ENCODE measurements around the gene ZNF385B. TPM values are rescaled to one million over a fixed set of nuclear protein-coding genes. Genes with fewer than 3 reads are reported as not detected.

ZNF385B gene
- total RNA-seq, 1 donor: 1.1 TPM

DNA sequence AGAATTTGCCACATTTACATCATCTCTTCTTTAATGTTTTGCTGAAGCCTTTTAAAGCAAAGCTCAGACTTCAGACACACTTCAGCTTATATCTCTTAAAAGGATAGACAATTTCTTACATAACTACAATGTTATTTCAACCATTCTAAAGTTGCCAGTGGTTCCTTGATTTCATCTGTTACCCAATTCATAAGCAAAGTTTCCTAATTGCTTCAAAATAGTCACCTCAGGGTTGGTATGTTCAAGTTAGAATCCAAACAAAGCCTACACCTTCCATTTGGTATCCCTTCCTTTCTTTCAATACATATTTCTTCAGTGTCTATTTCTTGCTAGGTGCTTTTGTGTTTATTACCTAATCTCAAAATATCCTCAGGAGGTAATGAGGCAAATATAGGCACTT is 60.6 kb downstream of the ZNF385B start:
- H3K27me3 ChIP-seq (ENCODE audit: insufficient read depth, low read length): peaks cover 20% of the 10 kb centered on the region
- no peaks in the 10 kb centered on the region for H3K79me2 ChIP-seq (ENCODE audit: insufficient read depth, low read length)
- H3K9me3 ChIP-seq (ENCODE audit: low read depth, low read length): no peaks in the 10 kb centered on the region
- H4K20me1 ChIP-seq (ENCODE audit: insufficient read depth, low read length): no peaks in the 10 kb centered on the region
- no peaks in the 10 kb centered on the region for H3K36me3 ChIP-seq (ENCODE audit: insufficient read depth, low read length)
- H3K4me2 ChIP-seq (ENCODE audit: insufficient read depth, low read length): no peak overlapping the region
- no peak for TF ChIP-seq CTCF (IDR thresholded peaks at IDR 0.05; ENCODE audit: extremely low read depth, low read depth, low read length)
- no peak for DNase-seq (ENCODE audit: insufficient read length, low spot score, missing footprints)
- no peak overlapping the region for H2AFZ ChIP-seq (ENCODE audit: low read length)
- no peaks in the 10 kb centered on the region for H3K4me1 ChIP-seq (ENCODE audit: insufficient read depth, low read length)
- no peak overlapping the region for H3K4me3 ChIP-seq (ENCODE audit: insufficient read depth, low read length)
- no peak overlapping the region for H3K27ac ChIP-seq (ENCODE audit: low read depth, low read length)

DNA sequence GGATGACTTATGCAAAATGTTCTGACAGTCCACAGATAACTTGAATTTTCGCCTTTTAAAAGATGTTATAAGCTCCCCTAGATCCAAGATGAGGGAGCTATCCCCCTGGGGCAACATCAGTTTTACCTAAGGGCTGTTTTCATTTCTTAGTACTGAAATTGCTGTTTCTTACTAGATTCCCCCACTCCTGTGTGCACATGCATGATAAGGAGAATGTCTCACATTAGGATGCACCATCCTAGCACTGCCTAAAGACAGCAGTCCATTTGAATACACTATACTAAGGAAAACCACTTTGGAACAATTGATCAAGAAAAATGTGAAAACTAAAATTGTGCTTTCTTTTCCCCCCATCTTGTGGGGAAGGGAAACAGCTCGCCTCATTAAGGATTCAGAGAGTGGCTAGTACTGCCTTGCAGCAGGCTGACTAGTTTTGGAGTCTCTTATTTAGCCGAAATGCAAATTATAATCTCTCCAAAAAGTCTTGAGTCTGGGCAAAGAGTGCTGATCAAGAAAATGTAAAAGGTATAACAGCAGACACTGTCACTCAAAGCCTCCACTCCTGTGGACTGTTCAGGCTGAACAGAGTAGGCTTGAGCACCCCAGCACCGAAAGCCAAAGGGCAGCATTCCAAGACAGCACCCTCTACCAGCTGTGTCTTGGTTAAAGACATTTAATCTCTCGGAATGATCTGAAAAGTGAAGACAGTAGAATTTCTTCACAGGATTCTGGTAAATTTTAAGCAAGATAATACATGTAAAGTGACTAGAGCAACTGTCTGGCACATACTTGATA is 65.0 kb downstream of the ZNF385B start:
- Histone ChIP-seq H3K27me3 (ENCODE audit: insufficient read depth, low read length) (peaks cover 8% of the 10 kb centered on the region), H3K4me2 (ENCODE audit: insufficient read depth, low read length) (no peak overlapping the region), H4K20me1 (ENCODE audit: insufficient read depth, low read length) (no peaks in the 10 kb centered on the region), H3K27ac (ENCODE audit: low read depth, low read length) (no peak overlapping the region), H3K36me3 (ENCODE audit: insufficient read depth, low read length) (no peaks in the 10 kb centered on the region), H2AFZ (ENCODE audit: low read length) (no peak overlapping the region), H3K79me2 (ENCODE audit: insufficient read depth, low read length) (no peaks in the 10 kb centered on the region), H3K9me3 (ENCODE audit: low read depth, low read length) (no peaks in the 10 kb centered on the region), H3K4me3 (ENCODE audit: insufficient read depth, low read length) (no peak overlapping the region), H3K4me1 (ENCODE audit: insufficient read depth, low read length) (no peaks in the 10 kb centered on the region)
- DNase-seq (ENCODE audit: insufficient read length, low spot score, missing footprints): no peak
- no peak for TF ChIP-seq CTCF (IDR thresholded peaks at IDR 0.05; ENCODE audit: extremely low read depth, low read depth, low read length)

DNA sequence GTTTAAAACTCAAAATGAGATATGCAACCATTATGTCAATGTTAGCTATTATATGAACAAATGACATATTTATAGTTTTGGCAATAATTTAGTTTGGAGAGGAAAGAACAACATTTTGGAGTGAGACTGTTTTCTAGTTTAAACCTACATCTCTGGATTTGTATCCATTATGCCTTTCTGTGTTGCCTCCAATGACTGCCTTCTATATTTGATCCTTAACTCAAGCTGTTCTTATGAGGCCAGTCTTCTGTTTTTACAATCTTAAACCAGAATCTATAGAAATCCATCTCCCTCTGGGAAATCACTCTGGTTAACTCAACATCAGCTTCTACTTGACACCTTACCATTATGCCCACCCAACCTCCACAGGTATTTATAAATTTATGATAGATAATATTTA is 67.5 kb downstream of the ZNF385B start:
- Histone ChIP-seq H3K36me3 (ENCODE audit: insufficient read depth, low read length) (no peaks in the 10 kb centered on the region), H4K20me1 (ENCODE audit: insufficient read depth, low read length) (no peaks in the 10 kb centered on the region), H3K4me3 (ENCODE audit: insufficient read depth, low read length) (no peak overlapping the region), H3K4me2 (ENCODE audit: insufficient read depth, low read length) (no peak overlapping the region), H3K9me3 (ENCODE audit: low read depth, low read length) (no peaks in the 10 kb centered on the region), H3K4me1 (ENCODE audit: insufficient read depth, low read length) (no peaks in the 10 kb centered on the region), H3K27ac (ENCODE audit: low read depth, low read length) (no peak overlapping the region), H3K27me3 (ENCODE audit: insufficient read depth, low read length) (peaks cover 8% of the 10 kb centered on the region), H2AFZ (ENCODE audit: low read length) (no peak overlapping the region), H3K79me2 (ENCODE audit: insufficient read depth, low read length) (no peaks in the 10 kb centered on the region)
- DNase-seq (ENCODE audit: insufficient read length, low spot score, missing footprints): no peak
- no peak for TF ChIP-seq CTCF (IDR thresholded peaks at IDR 0.05; ENCODE audit: extremely low read depth, low read depth, low read length)

DNA sequence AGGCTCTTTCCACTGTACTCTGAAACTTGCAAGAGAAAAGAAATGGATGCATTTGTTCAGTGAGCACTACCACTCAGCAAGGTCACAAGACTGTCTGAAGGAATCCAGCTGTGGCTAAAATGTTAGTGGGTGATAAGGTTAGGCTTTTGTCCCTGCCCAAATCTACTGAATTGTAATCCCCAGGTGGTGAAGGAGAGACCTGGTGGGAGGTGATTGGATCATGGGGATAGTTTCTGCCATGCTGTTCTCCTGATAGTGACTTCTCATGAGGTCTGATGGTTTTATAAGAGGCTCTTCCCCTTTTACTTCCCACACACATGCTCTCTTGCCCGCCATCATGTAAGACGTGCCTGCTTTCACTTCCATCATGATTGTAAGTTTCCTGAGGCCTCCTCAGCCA is 68.2 kb downstream of the ZNF385B start:
- H2AFZ ChIP-seq (ENCODE audit: low read length): no peak overlapping the region
- TF ChIP-seq CTCF (IDR thresholded peaks at IDR 0.05; ENCODE audit: extremely low read depth, low read depth, low read length): no peak
- H3K9me3 ChIP-seq (ENCODE audit: low read depth, low read length): no peaks in the 10 kb centered on the region
- no peaks in the 10 kb centered on the region for H3K36me3 ChIP-seq (ENCODE audit: insufficient read depth, low read length)
- H3K79me2 ChIP-seq (ENCODE audit: insufficient read depth, low read length): no peaks in the 10 kb centered on the region
- DNase-seq (ENCODE audit: insufficient read length, low spot score, missing footprints): no peak
- H3K4me2 ChIP-seq (ENCODE audit: insufficient read depth, low read length): no peak overlapping the region
- no peak overlapping the region for H3K4me3 ChIP-seq (ENCODE audit: insufficient read depth, low read length)
- H3K4me1 ChIP-seq (ENCODE audit: insufficient read depth, low read length): no peaks in the 10 kb centered on the region
- H3K27me3 ChIP-seq (ENCODE audit: insufficient read depth, low read length): peaks cover 8% of the 10 kb centered on the region
- H3K27ac ChIP-seq (ENCODE audit: low read depth, low read length): no peak overlapping the region
- H4K20me1 ChIP-seq (ENCODE audit: insufficient read depth, low read length): no peaks in the 10 kb centered on the region

All from osteoblast (primary cell).